D341Med (cell line): ENCODE data around the gene TMEM151B.
"Not testable (repeated sequence)": the region's sequence is repeated elsewhere in the genome, so short reads cannot be mapped to it uniquely, and the experiment has no call there.

Source experiments
- DNase-seq: peaks from one replicate; pipeline ENCODE4 v3.0.0; 2012; ENCODE audit warnings: low spot score

Gene TMEM151B

GRCh38 chr6:44333942-44334341 is 63.7 kb downstream of the TMEM151B start:
- no peak for DNase-seq

- no peak for DNase-seq
Measured at GRCh38 chr6:44335631-44336030, 65.4 kb downstream of the TMEM151B start.

- peak; percentile 79 for DNase-seq
Measured at GRCh38 chr6:44338228-44339122, 68.2 kb downstream of the TMEM151B start.

- no peak for DNase-seq
Measured at GRCh38 chr6:44339301-44339700, 69.1 kb downstream of the TMEM151B start.

- no peak for DNase-seq
Measured at GRCh38 chr6:44339763-44340625, 69.7 kb downstream of the TMEM151B start.

- no peak for DNase-seq
Measured at GRCh38 chr6:44341095-44341890, 71.0 kb downstream of the TMEM151B start.

- no peak for DNase-seq
Measured at GRCh38 chr6:44342052-44342451, 71.8 kb downstream of the TMEM151B start.

GRCh38 chr6:44342489-44342888 is 72.2 kb downstream of the TMEM151B start, which contains the start of gene SPATS1:
TSS of gene SPATS1 (plus strand) at chr6:44342650. CDS start at chr6:44343096, 446 bp downstream.
- no peak for DNase-seq

GRCh38 chr6:44346818-44347217 is 76.6 kb downstream of the TMEM151B start:
- not testable (repeated sequence) for DNase-seq

GRCh38 chr6:44349904-44350649 is 79.8 kb downstream of the TMEM151B start:
- no peak for DNase-seq

- not testable (repeated sequence) for DNase-seq
Measured at GRCh38 chr6:44350650-44350994, 80.4 kb downstream of the TMEM151B start.

- no peak for DNase-seq
Measured at GRCh38 chr6:44352259-44352658, 82.0 kb downstream of the TMEM151B start.

GRCh38 chr6:44353336-44353735 is 83.1 kb downstream of the TMEM151B start:
- no peak for DNase-seq

GRCh38 chr6:44355640-44356039 is 85.4 kb downstream of the TMEM151B start:
- no peak for DNase-seq

GRCh38 chr6:44356487-44356886 is 86.2 kb downstream of the TMEM151B start:
- no peak for DNase-seq
